ENCODE data around the gene PRELID1.
"Not testable (repeated sequence)": the region's sequence is repeated elsewhere in the genome, so short reads cannot be mapped to it uniquely, and the experiment has no call there.

The PRELID1 gene

GRCh38 chr5:177336603-177337494 is 33.2 kb downstream of the PRELID1 start:
- no peak for DNase-seq

GRCh38 chr5:177338251-177339106 is 34.9 kb downstream of the PRELID1 start:
- DNase-seq, result no peak

GRCh38 chr5:177339107-177339638 is 35.6 kb downstream of the PRELID1 start:
- DNase-seq, result no peak

GRCh38 chr5:177343000-177343399 is 39.4 kb downstream of the PRELID1 start:
- DNase-seq, result not testable (repeated sequence)

GRCh38 chr5:177343777-177344176 is 40.2 kb downstream of the PRELID1 start:
- no peak for DNase-seq

GRCh38 chr5:177344891-177345290 is 41.3 kb downstream of the PRELID1 start:
- DNase-seq, result no peak

GRCh38 chr5:177346820-177347219 is 43.2 kb downstream of the PRELID1 start:
- DNase-seq, result no peak

GRCh38 chr5:177347699-177348098 is 44.1 kb downstream of the PRELID1 start:
- no peak for DNase-seq

GRCh38 chr5:177349362-177349647 is 45.7 kb downstream of the PRELID1 start:
- DNase-seq, result no peak

- no peak for DNase-seq
Observed at GRCh38 chr5:177349762-177350161, 46.2 kb downstream of the PRELID1 start.

GRCh38 chr5:177350776-177351391 is 47.3 kb downstream of the PRELID1 start:
- no peak for DNase-seq

- DNase-seq, result peak; percentile 96
Observed at GRCh38 chr5:177351392-177352329, 48.1 kb downstream of the PRELID1 start, which contains the start of gene LMAN2. TSS of gene LMAN2 (minus strand) at chr5:177351668. CDS start at chr5:177351647, 21 bp downstream.

- DNase-seq, result peak; percentile 57
Observed at GRCh38 chr5:177353093-177353492, 49.5 kb downstream of the PRELID1 start.

GRCh38 chr5:177354256-177354655 is 50.7 kb downstream of the PRELID1 start:
- no peak for DNase-seq

- DNase-seq, result peak; percentile 75
Observed at GRCh38 chr5:177354711-177355110, 51.1 kb downstream of the PRELID1 start.

- no peak for DNase-seq
Observed at GRCh38 chr5:177355162-177355867, 51.7 kb downstream of the PRELID1 start.

GRCh38 chr5:177355868-177356168 is 52.2 kb downstream of the PRELID1 start:
- DNase-seq, result peak; percentile 43

All from inflammatory macrophage treated with lipopolysaccharide for 4 hours (primary cell).